ENCODE data around the gene EIF3B.
"Not testable (repeated sequence)": the region's sequence is repeated elsewhere in the genome, so short reads cannot be mapped to it uniquely, and the experiment has no call there.

The EIF3B gene
- total RNA-seq: 209 to 234 reads per million in 2 donors

DNA sequence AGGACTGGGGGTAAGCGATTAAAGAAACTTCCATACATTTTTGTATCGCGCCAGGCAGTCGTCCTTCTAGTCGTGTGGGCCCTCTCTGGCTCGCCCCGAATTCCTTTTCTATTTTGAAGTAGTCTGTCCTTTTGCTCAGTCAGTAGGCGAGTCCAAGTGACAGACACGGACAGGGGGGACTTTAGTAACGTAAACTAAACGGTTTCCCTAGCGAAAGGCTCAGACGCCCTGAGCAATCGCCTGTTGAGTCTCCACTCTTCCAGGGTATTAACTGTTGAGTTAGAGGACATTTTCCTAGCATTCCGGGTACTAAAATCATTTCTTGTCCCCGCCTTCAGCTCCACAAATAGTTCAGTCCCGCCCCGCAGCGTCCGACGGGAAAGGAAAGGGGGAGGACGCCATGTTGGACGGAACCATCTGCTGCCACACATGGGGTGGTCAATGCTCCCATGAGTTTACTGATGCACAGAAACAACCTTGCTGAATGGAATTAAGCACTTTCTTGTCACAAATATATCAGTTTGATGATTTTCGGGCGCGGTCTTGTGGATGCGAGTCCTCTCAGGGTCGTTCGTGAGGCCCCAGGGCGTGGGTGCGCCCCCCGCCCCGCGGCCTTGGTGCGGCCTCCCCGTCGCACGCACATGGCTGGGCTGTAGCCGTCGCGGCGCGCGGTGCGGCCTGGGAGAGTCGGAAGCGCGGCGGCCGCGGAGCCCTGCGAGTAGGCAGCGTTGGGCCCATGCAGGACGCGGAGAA lies at the start of gene EIF3B:
TSS of gene EIF3B (plus strand) at position 642 of the 753 bp plus-strand sequence. CDS start at position 737, 95 bp downstream.
- DNase-seq: peak; percentile 83

DNA sequence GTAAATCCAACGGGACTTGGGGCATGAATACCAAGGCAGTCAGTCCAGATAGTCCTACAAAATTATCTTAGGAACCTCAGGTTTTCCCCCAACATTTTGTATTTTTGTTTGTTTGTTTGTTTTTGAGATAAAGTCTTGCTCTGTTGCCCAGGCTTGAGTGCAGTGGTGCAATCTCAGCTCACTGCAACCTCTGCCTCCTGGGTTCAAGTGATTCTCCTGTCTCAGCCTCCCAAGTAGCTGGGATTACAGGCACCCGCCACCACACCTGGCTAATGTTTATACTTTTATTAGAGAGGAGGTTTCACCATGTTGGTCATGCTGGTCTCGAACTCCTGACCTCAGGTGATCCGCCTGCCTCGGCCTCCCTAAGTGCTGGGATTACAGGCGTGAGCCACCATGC lies 49.4 kb upstream of the EIF3B start:
- not testable (repeated sequence) for DNase-seq

DNA sequence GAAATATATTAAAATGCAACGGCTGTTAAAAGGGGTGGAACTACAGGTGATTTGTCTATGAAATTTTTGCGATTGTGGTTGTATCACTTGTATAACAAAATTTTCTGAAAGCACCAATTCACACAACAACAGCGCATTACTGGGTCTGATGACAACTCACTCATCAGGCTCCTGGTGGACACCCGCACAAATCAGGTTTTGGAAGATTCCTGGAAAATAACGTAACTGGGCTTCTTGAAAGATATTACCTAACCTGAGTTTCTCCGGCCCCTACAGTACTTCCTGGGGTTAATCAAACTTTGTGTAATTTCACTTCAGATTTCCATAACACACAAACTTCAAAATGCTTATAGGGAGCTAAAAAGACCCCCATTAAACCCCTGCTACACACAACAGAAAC lies 47.9 kb upstream of the EIF3B start:
- DNase-seq: no peak

- no peak for DNase-seq
Observed at GRCh38 chr7:2307690-2308107, 46.9 kb upstream of the EIF3B start.

- DNase-seq: no peak
Observed at GRCh38 chr7:2309889-2310331, 44.7 kb upstream of the EIF3B start.

DNA sequence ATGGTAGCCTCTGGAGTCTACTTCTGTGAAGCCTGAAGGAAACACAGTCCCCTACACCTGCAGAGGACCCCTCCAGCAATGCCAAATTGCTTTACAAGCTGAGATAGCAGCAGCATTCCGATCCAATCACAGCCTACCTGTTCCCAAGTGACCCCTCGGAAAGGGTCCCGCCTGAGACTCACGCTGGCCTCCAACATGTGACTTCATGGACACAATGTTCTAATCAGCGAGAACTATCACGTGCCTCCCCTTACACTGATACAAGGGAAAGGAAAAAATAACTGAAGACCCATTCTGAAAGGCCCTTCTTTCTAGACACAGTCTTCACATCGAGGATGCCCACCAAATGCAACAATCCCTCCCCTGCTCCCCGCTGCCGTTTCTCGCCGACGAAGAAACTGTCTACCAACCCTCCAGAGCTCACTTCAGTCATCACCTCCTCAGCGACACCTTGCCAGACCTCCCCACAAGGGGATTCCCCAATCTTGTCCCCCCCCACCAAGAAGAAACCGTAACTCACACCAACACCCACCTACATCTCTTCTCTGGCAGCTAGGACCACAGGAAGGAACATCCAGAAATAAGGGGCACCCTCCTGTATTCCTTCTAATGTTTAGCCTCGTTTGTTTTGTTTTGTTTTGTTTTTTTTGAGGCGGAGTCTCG lies 42.2 kb upstream of the EIF3B start:
- no peak for DNase-seq

- DNase-seq: no peak
Observed at GRCh38 chr7:2313450-2314208, 41.0 kb upstream of the EIF3B start.

DNA sequence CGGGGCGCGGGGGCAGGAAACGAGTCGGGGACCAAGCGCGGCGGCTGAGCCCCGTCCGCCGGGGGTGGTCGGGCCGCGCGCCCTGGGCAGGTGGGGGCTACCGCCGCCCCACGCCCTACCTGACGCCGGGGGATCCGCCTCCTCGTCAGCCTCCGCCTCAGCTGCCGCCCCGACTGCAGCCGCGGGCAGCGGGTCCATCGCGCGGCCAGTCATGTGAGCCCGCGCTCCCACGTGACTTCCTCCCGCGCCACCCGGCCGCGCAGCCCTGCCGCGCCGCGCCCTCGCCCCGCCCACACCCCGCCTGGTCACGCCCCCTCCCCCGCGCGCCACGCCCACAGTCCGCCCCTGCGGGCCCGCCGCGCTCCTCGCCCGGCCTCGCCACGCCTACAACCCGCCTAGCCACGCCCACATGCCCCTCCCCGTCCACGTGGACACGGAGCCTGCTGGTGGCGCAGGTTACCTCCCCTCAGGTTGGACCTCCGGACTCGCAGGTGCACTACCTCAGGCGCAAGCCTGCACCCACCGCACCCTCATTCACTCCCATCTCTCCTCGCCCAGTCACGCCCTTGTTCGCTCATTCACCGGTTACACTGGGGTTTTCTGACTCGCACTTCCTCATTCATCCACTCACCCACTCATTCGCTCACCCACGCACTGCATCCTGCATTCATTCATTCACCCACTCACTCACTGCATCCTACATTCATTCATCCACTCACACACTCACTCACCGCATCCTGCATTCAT lies 40.2 kb upstream of the EIF3B start, which contains the start of gene SNX8:
TSS of gene SNX8 (minus strand) at position 233 of the 747 bp plus-strand sequence. CDS start at position 213, 20 bp downstream.
- peak; percentile 95 for DNase-seq

GRCh38 chr7:2314956-2315530 lies 39.6 kb upstream of the EIF3B start:
- DNase-seq: not testable (repeated sequence)

DNA sequence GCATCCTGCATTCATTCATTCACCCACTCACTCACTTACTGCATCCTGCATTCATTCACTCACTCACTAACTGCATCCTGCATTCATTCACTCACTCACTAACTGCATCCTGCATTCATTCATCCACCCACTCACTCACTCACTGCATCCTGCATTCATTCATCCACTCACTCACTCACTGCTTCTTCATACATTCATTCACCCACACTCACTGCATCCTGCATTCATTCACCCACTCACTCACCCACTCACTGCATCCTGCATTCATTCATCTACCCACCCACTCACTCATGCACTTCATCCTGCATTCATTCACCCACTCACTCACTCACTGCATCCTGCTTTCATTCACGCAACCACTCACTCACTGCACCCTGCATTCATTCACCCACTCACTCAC lies 38.8 kb upstream of the EIF3B start:
- no peak for DNase-seq

DNA sequence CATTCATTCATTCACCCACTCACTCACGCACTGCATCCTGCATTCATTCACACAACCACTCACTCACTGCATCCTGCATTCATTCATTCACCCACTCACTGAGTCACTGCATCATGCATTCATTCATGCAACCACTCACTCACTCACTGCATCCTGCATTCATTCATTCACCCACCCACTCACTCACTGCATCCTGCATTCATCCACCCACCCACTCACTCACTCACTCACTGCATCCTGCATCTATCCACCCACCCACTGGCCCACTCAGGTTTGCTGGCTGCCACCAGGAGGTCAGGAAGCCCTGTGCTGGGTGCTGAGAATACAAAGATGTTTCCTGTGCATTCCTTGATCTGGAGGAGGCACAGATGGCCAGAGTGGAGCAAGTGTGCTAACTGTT lies 38.0 kb upstream of the EIF3B start:
- DNase-seq: no peak

DNA sequence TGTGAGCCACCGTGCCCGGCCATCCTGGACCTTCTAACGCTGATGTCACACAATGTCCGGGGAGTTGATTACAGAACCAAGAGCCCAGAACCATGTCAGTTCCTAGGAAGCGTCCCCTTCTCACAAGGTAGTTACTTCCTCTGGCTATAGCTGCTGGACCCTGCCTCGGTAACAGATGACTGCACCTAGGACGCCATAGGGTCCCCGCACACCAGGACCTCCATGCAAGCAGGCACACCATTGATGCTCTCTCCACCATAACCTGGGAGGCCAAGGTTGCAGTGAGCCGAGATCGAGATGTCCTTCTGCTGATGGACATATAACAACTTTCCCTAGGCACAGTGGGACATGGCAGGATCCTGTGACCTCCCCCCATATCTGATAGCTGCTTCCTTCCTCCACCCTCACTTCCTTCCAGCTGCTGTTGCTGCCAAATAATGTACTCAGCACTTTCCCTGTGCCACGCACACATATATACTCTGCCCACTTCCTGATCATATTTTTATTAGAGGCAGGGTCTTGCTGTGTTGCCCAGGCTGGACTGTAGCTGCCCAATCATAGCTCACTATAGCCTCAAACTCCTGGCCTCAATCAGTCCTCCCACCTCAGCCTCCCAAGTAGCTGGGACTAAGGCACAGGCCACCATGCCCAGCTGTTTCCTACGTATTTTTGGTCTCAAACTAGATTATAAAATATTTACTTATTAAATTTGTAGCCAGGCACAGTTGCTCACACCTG lies 36.9 kb upstream of the EIF3B start:
- no peak for DNase-seq

DNA sequence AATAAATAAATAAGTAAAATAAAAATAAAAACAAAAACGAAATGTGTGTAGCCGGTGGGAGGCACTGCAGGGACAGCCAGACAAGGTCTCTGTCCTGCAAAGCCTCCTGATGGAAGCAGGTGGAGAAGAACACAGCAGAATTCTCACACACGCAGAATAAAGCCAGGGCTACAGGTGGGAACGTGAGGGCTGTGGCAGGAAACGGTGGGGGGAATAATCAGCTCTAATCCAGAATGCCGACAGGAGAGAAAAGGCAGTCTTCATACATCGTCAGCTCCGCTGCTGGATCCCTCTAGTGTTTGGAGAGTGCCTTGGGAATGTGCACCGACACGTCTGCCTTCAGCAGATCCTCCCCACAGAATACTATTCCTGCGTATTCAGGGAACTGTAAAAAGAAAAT lies 33.6 kb upstream of the EIF3B start:
- DNase-seq: no peak

DNA sequence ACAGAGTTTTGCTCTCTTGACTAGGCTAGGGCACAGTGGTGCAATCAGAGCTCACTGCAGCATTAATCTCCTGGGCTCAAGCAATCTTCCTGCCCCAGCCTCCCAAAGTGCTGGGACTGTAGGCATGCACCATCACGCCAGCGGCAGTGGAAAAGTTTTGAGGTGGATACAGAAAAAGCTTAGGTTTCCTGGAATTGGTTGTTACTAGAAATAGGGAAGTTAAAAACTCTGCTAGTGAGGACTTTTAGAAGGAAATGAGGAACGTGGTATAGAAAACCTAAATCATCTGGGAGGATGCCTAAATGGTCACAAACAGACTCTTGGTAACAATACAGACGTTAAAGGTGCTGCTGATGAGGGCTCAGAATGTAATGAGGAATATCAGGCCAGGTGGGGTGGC lies 29.5 kb upstream of the EIF3B start:
- no peak for DNase-seq

- no peak for DNase-seq
Observed at GRCh38 chr7:2326951-2327350, 27.7 kb upstream of the EIF3B start.

DNA sequence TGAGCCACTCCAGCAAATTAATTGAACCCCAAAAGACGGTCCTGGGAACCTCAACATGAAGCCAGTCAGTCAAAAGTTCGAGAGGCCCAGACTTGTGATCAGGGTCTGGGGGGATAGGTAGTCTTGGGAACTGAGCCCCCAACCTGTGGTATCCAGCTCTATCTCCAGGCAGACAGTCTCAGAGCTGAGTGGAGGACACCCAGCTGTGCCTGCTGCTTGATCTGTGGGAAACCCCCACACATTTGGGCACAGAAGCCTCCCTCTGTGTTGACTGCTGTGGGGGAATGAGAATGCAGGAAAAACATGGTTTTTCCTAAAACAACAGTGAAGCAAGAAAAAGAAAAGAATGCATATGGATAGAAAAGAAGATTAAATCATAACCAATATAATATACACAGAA lies 24.1 kb upstream of the EIF3B start:
- no peak for DNase-seq

- no peak for DNase-seq
Observed at GRCh38 chr7:2331707-2332106, 22.9 kb upstream of the EIF3B start.

- DNase-seq: not testable (repeated sequence)
Observed at GRCh38 chr7:2332606-2333231, 21.9 kb upstream of the EIF3B start.

DNA sequence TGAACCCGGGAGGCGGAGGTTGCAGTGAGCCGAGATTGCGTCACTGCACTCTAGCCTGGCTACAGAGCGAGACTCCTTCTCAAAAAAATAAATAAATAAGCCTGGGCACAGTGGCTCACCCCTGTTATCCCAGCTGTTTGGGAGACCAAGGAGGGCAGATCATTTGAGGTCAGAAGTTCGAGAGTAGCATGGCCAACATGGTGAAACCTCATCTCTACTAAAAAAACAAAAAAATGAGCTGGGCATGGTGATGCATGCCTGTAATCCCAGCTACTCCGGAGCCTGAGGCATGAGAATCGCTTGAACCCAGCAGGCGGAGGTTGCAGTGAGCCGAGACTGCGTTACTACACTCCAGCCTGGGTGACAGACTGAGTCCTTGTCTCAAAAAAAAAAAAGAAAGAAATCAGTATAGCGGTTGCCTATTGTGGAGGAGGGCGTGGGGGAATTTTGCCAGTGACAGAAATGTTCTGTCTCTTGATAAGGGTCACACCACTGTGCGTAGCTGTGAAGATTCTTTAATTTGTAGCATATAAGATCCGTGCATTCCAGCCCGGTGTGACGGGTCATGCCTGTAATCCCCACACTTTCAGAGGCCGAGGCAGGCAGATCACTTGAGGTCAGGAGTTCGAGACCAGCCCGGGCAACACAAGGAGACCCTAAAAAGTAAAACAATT lies 17.9 kb upstream of the EIF3B start:
- DNase-seq: no peak

DNA sequence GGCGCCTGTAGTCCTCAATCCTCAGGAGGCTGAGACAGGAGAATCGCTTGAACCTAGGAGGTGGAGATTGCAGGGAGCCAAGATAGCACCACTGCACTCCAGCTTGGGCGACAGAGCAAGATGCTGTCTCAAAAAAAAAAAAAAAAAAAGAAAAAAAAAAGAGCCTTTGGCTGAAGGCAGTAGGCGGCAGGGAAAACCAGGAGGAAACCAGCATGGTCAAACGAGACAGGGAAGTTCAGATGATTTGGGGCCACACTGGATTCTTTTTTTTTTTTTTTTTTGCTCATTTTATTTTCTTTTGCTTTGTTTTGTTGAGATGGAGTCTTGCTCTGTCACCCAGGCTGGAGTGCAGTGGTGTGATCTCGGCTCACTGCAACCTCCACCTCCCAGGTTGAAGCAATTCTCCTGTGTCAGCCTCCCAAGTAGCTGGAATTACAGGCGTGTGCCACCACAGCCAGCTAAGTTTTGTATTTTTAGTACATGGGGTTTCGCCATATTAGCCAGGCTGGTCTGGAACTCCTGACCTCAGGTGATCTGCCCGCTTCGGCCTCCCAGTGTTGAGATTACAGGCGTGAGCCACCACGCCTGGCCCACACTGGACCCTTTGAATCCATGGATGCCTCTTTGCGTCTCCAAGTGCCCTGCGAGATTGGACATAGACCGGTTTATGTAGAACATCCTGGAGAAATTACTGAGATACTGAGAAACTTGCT lies 7.1 kb upstream of the EIF3B start:
- DNase-seq: not testable (repeated sequence)
